H1 (cell line): ENCODE data around the gene SLC24A3. TPM values are rescaled to one million over a fixed set of nuclear protein-coding genes. Genes with fewer than 3 reads are reported as not detected.

Experiments
- CHD7 ChIP-seq: fragments of 300-600 bp; sonication (generic); IDR thresholded peaks from 2 replicates; pipeline ENCODE4 v1.7.1; 2012; ENCODE audit warnings: low read length, moderate library complexity, mild to moderate bottlenecking, inconsistent platforms; ENCODE audit not compliant: insufficient replicate concordance
- polyA plus RNA-seq, 7 experiments: library from polyadenylated mRNA; depleted of rRNA in 3 of 7; stranded (reverse) in 5 of 7; unstranded in 2 of 7; fragments of >200 nt in 5 of 7; fragments of 200-250 nt in 2 of 7; gene quantifications; 1 replicate in 5 of 7; 2 replicates in 1 of 7; 4 replicates in 1 of 7; pipeline versions ENCODE4 v1.2.1 to v1.2.3, GENCODE V29; 2011 to 2013; ENCODE audit warnings: missing spikeins in 2 of 7, mixed read lengths in 2 of 7
- total RNA-seq: library from RNA; stranded (reverse); fragmentation: NEBNext Ultra II Directional; extraction: Animal tissue kit (Norgen Biotek cat#: 25700); gene quantifications from 2 replicates; pipeline ENCODE4 v1.2.1, GENCODE V29; 2021

Gene SLC24A3
- total and polyA plus RNA-seq, 2 of the 8 experiments (the other 6 are each of a cell fraction or from before 2014, with no cell fraction given): 4.5 to 6.3 TPM

- TF ChIP-seq CHD7: no peak
Measured at GRCh38 chr20:19288636-19289035, 76.2 kb downstream of the SLC24A3 start (continued).
